Measurements from ENCODE around the gene ASTN1. TPM values are rescaled to one million over a fixed set of nuclear protein-coding genes. Genes with fewer than 3 reads are reported as not detected.

ASTN1 gene
- total RNA-seq, 3 donors from 2014 or later (not counting 1 experiment from before 2014, with no cell fraction given) = not detected

DNA sequence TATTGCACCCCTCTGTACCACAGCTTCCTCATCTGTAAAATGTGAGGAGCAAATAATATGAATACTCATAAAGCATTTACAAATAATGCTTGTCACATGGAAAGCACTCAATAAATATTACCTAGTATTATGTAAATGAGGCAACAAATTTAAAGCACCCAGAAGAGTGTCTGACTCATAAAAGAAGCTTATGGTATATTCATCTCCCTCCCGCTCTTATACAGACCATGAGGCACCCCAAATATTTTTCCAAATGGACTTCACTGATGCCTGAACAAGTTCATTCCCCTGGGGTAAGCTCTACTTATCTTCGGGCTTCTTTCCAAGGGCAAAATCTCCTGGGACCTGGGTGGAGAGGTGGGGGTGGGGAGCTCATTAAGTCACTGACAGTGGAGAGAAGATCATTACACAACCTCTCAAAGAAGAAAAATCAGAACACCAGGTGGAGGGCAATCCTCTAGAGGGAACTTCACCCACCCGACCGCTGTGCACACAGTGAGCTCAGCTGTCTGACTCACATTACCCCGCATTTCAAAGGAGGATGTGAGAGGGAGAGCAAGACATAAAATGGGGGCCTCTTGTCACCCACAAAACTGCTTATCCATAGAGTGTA is 166.2 kb downstream of the ASTN1 start:
- no peaks in the 10 kb centered on the region for H3K36me3 Mint-ChIP-seq
- Histone ChIP-seq H3K4me3 (ENCODE audit: low read length) (no peak overlapping the region), H3K27me3 (ENCODE audit: control insufficient read depth, insufficient read depth, low read length) (no peaks in the 10 kb centered on the region), H3K4me1 (ENCODE audit: control insufficient read depth, insufficient read depth, low read length) (no peaks in the 10 kb centered on the region), H3K27ac (ENCODE audit: low read length) (no peak overlapping the region), H3K9me3 (ENCODE audit: control insufficient read depth, insufficient read depth, low read length) (peaks cover 9% of the 10 kb centered on the region), H3K36me3 (ENCODE audit: control insufficient read depth, insufficient read depth, low read length) (no peaks in the 10 kb centered on the region)
- H3K9me3 Mint-ChIP-seq = peaks cover 5 to 7% of the 10 kb centered on the region in 2 donors
- no peaks in the 10 kb centered on the region for H3K27me3 Mint-ChIP-seq (ENCODE audit: low read depth in 2 of 2)
- no peak overlapping the region for H3K27ac Mint-ChIP-seq
- no peaks in the 10 kb centered on the region for H3K4me1 Mint-ChIP-seq
- DNase-seq (no peak), ATAC-seq (no peak)
- intact Hi-C loops (cut with micrococcal nuclease) = no loop called here
- TF ChIP-seq, protein P1, sequence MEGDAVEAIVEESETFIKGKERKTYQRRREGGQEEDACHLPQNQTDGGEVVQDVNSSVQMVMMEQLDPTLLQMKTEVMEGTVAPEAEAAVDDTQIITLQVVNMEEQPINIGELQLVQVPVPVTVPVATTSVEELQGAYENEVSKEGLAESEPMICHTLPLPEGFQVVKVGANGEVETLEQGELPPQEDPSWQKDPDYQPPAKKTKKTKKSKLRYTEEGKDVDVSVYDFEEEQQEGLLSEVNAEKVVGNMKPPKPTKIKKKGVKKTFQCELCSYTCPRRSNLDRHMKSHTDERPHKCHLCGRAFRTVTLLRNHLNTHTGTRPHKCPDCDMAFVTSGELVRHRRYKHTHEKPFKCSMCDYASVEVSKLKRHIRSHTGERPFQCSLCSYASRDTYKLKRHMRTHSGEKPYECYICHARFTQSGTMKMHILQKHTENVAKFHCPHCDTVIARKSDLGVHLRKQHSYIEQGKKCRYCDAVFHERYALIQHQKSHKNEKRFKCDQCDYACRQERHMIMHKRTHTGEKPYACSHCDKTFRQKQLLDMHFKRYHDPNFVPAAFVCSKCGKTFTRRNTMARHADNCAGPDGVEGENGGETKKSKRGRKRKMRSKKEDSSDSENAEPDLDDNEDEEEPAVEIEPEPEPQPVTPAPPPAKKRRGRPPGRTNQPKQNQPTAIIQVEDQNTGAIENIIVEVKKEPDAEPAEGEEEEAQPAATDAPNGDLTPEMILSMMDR (IDR thresholded peaks at IDR 0.05) = no peak
- H3K4me3 Mint-ChIP-seq = no peak overlapping the region
- WGBS (ENCODE audit: insufficient coverage) = 86% methylated on average over 4 of the region's 5 CpGs

DNA sequence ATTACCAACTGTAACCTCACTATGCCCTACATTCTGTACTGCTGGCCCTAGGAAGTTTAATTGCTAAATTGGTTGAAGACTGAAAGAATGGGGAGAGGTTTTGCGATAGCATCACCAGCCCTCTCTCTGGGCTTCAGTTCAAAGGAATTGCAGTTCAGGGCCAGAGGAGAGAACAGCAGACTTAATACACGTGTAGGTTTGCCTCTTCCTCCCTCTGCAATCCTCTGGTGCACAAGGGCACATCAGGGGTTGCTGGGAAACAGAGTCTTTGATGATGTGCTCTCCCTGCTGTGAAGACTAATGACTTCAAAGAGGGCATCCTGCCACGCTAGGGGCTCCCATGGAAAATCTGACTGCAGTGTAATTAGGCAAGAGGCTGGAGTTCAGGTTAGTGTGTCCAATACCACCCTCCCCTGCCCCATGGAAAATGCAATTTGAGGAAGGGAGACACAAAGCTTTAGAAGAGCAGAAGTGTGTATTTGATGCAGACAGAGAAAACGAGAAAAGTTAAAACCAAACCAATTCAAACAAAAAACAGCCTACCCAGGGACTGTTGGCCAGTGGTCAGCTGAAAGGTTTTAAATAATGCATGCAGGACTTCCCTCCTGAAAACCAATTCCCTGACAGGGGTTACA is 167.9 kb downstream of the ASTN1 start:
- ATAC-seq (no peak), DNase-seq (no peak)
- intact Hi-C loops (cut with micrococcal nuclease) = no loop called here
- Mint-ChIP-seq H3K4me1 (no peaks in the 10 kb centered on the region), H3K4me3 (no peak overlapping the region), H3K36me3 (no peaks in the 10 kb centered on the region), H3K27me3 (ENCODE audit: low read depth in 2 of 2) (no peaks in the 10 kb centered on the region), H3K27ac (no peak overlapping the region), H3K9me3 (peaks cover 5 to 7% of the 10 kb centered on the region in 2 donors)
- Histone ChIP-seq H3K36me3 (ENCODE audit: control insufficient read depth, insufficient read depth, low read length) (no peaks in the 10 kb centered on the region), H3K4me3 (ENCODE audit: low read length) (no peak overlapping the region), H3K4me1 (ENCODE audit: control insufficient read depth, insufficient read depth, low read length) (no peaks in the 10 kb centered on the region), H3K27me3 (ENCODE audit: control insufficient read depth, insufficient read depth, low read length) (no peaks in the 10 kb centered on the region), H3K9me3 (ENCODE audit: control insufficient read depth, insufficient read depth, low read length) (peaks cover 9% of the 10 kb centered on the region), H3K27ac (ENCODE audit: low read length) (no peak overlapping the region)
- TF ChIP-seq, protein P1 (IDR thresholded peaks at IDR 0.05) = no peak
- 21% methylated on average over 4 of the region's 4 CpGs for WGBS (ENCODE audit: insufficient coverage)

DNA sequence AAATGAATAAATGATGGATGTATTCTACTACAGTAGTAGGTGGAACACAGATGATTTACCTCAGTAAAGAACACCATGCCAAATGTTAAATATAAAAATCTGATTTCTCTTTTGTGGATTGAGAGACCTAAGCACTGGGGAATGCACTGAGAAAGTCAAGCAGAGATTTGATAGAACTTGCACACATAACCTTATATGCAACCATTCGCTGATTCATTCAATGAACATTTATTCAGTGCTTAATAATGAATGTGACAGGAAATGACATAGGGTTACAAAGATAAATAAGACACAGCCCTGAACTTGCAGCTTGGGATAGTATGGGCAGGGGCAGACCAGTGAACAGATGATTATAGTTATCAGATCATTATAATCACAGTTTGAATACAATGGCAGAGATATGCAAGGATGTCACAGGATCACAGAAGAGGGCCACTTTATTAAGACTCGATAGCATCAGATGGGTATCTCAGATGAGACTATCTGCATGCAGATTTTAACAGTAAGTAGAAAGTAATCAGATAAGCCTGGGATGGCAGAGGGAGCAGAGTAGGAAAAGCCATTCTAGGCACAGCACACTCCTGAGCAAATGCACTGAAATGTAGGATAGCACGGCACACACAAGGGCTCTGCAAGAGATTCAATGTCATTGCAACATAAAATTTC is 169.4 kb downstream of the ASTN1 start:
- no peak for ATAC-seq
- Histone ChIP-seq H3K36me3 (ENCODE audit: control insufficient read depth, insufficient read depth, low read length) (no peaks in the 10 kb centered on the region), H3K4me3 (ENCODE audit: low read length) (no peak overlapping the region), H3K9me3 (ENCODE audit: control insufficient read depth, insufficient read depth, low read length) (peaks cover 9% of the 10 kb centered on the region), H3K4me1 (ENCODE audit: control insufficient read depth, insufficient read depth, low read length) (no peaks in the 10 kb centered on the region), H3K27me3 (ENCODE audit: control insufficient read depth, insufficient read depth, low read length) (no peaks in the 10 kb centered on the region), H3K27ac (ENCODE audit: low read length) (no peak overlapping the region)
- intact Hi-C loops (cut with micrococcal nuclease) = no loop called here
- Mint-ChIP-seq H3K4me1 (no peaks in the 10 kb centered on the region), H3K27me3 (ENCODE audit: low read depth in 2 of 2) (no peaks in the 10 kb centered on the region), H3K36me3 (no peaks in the 10 kb centered on the region), H3K9me3 (peaks cover 5 to 9% of the 10 kb centered on the region in 2 donors), H3K4me3 (no peak overlapping the region), H3K27ac (no peak overlapping the region)
- WGBS (ENCODE audit: insufficient coverage) = 88% methylated on average over 2 of the region's 3 CpGs
- TF ChIP-seq, protein P1 (IDR thresholded peaks at IDR 0.05) = no peak
- no peak for DNase-seq

Measured in natural killer cell (primary cell).